ENCODE measurements around the gene FITM1.

GRCh38 chr14:24167469-24168114 is 37.1 kb downstream of the FITM1 start:
- no peak for TF ChIP-seq CTCF (optimal IDR thresholded peaks at IDR 0.05 in 1 of 3, IDR thresholded peaks at IDR 0.05 in 1 of 3, conservative IDR thresholded peaks at IDR 0.05 in 1 of 3; ENCODE audit: extremely low read depth in 1 of 3, insufficient read depth in 2 of 3, low read length in 3 of 3)
- no peak for TF ChIP-seq EZH2 (IDR thresholded peaks at IDR 0.05; ENCODE audit: low read length)
